Testis (tissue), 2 donors: ENCODE data around the gene CFAP77.

ENCODE experiments used
- CTCF ChIP-seq, 3 experiments: fragments of 450-650 bp in 2 of 3; fragments of 200-600 bp in 1 of 3; sonication (generic) in 1 of 3; IDR thresholded peaks; one replicate each; pipeline ENCODE4 v1.5.1; 2016 to 2019; ENCODE audit warnings: antibody characterized with exemption in 3 of 3, mild to moderate bottlenecking in 2 of 3, moderate library complexity in 1 of 3
- POLR2A ChIP-seq: fragments of 450-650 bp; IDR thresholded peaks from one replicate; pipeline ENCODE4 v1.6.1; 2017; ENCODE audit warnings: antibody characterized with exemption, mild to moderate bottlenecking, moderate library complexity

GRCh38 chr9:132518626-132519025 is 108.6 kb downstream of the CFAP77 start:
- no peak for TF ChIP-seq CTCF (IDR thresholded peaks at IDR 0.05)
- TF ChIP-seq POLR2A, result no peak
